CD4-positive, alpha-beta T cell (primary cell): Measurements from ENCODE around the gene NDUFA7. TPM values are rescaled to one million over a fixed set of nuclear protein-coding genes. Genes with fewer than 3 reads are reported as not detected.

Experiments
- ATAC-seq: fragments of 200-7000 bp; cut with Tn5 transposase; one replicate; pipeline ENCODE4 v1.10.0; 2022; ENCODE audit warnings: mild to moderate bottlenecking; ENCODE audit not compliant: poor library complexity
- CTCF ChIA-PET: fragments of 350-600 bp; sonication (Branson Sonifier 250); formaldehyde crosslinking; loops from one replicate; lab custom pipeline; 2021; ENCODE audit warnings: antibody characterized with exemption, inconsistent platforms; lab: Charles Lee
- POLR2A ChIA-PET: fragments of 350-600 bp; sonication (Branson Sonifier 250); formaldehyde crosslinking; loops from one replicate; lab custom pipeline; 2021; ENCODE audit warnings: antibody characterized with exemption, inconsistent platforms; lab: Charles Lee
- DNase-seq, 14 experiments: peaks; one replicate each; pipeline ENCODE4 v3.0.0-alpha.2; 2013 to 2020; ENCODE audit warnings: mixed read lengths in 2 of 14
- H3K27ac ChIP-seq, 2 donors: one replicate each; pipeline versions ENCODE4 v1.5.1 to v1.7.0; 2013; ENCODE audit warnings: low read length in 2 of 2, low read depth in 1 of 2, mild to moderate bottlenecking in 1 of 2
- H3K27me3 ChIP-seq, 2 experiments: 1 replicate in 1 of 2; 2 replicates in 1 of 2; pipeline versions ENCODE4 v1.6.1 to v1.7.0; 2013; ENCODE audit warnings: low read length in 2 of 2, control low read depth in 1 of 2, mild to moderate bottlenecking in 1 of 2, moderate library complexity in 1 of 2; ENCODE audit not compliant: insufficient read depth in 2 of 2, control insufficient read depth in 1 of 2
- H3K36me3 ChIP-seq: one replicate; pipeline ENCODE4 v1.6.1; 2013; ENCODE audit warnings: low read length, control low read depth; ENCODE audit not compliant: insufficient read depth
- H3K4me1 ChIP-seq: one replicate; pipeline ENCODE4 v1.6.1; 2013; ENCODE audit warnings: low read length, control low read depth; ENCODE audit not compliant: insufficient read depth
- H3K4me3 ChIP-seq: one replicate; pipeline ENCODE4 v1.5.1; 2013; ENCODE audit warnings: mild to moderate bottlenecking, low read length, moderate library complexity
- H3K9me3 ChIP-seq, 2 experiments: 1 replicate in 1 of 2; 2 replicates in 1 of 2; pipeline versions ENCODE4 v1.6.1 to v1.7.0; 2013; ENCODE audit warnings: low read length in 2 of 2, mild to moderate bottlenecking in 2 of 2, control low read depth in 1 of 2, moderate library complexity in 1 of 2; ENCODE audit not compliant: control insufficient read depth in 1 of 2, insufficient read depth in 1 of 2
- H3K27ac Mint-ChIP-seq: one replicate; pipeline ENCODE4 v1.8.0; 2020; ENCODE audit warnings: mixed read lengths
- H3K27me3 Mint-ChIP-seq: one replicate; pipeline ENCODE4 v1.8.0; 2021; ENCODE audit warnings: mixed read lengths
- H3K36me3 Mint-ChIP-seq: one replicate; pipeline ENCODE4 v1.8.0; 2021; ENCODE audit warnings: low read depth, mixed read lengths
- H3K4me1 Mint-ChIP-seq: one replicate; pipeline ENCODE4 v1.8.0; 2021; ENCODE audit warnings: low read depth, mixed read lengths
- H3K4me3 Mint-ChIP-seq: one replicate; pipeline ENCODE4 v1.8.0; 2020; ENCODE audit warnings: mild to moderate bottlenecking, mixed read lengths
- H3K9me3 Mint-ChIP-seq: one replicate; pipeline ENCODE4 v1.8.0; 2020; ENCODE audit warnings: mixed read lengths
- CTCF ChIP-seq: fragments of 200-600 bp; IDR thresholded peaks from one replicate; pipeline ENCODE4 v1.8.0; 2022; ENCODE audit warnings: antibody characterized with exemption, mild to moderate bottlenecking
- intact Hi-C, 2 experiments: fragments of 100-400 bp; cut with DNase I in 1 of 2; cut with micrococcal nuclease in 1 of 2; formaldehyde crosslinking; loops; one replicate each; pipeline versions ENCODE4 v1.15.1 to v1.9.0; 2023 to 2025; cut with DNase I, micrococcal nuclease
- total RNA-seq, 174 experiments: library from RNA in 2 of 174; stranded (reverse) in 2 of 174; gene quantifications; one replicate each; pipeline ENCODE4 v1.2.3 and lab custom pipeline; 2021 to 2026

Gene NDUFA7
- total RNA-seq, 2 experiments from 2014 or later: 42.0 to 42.7 TPM

GRCh38 chr19:8363803-8364771 is 42.9 kb upstream of the NDUFA7 start, which contains the start of gene ANGPTL4:
TSS of gene ANGPTL4 (plus strand) at chr19:8364155. CDS start at chr19:8364322, 167 bp downstream.
- Histone ChIP-seq H3K4me3 (peak within 1 kb of the TSS; percentile 44), H3K4me1 (peaks cover 18% of the 10 kb centered on the region), H3K36me3 (no peaks in the 10 kb centered on the region), H3K27ac (no peak within 1 kb of the TSS), H3K27me3 (peaks cover 37 to 41% of the 10 kb centered on the region in 2 experiments), H3K9me3 (peaks cover 0 to 4% of the 10 kb centered on the region in 2 experiments)
- ATAC-seq (peak; percentile 56), DNase-seq (peak in 10 of 14 experiments; percentile 5 to 63 (median 37))
- Mint-ChIP-seq H3K27me3 (peaks cover 64% of the 10 kb centered on the region), H3K9me3 (no peaks in the 10 kb centered on the region), H3K4me3 (peak within 1 kb of the TSS; percentile 51), H3K27ac (no peak within 1 kb of the TSS), H3K4me1 (peaks cover 13% of the 10 kb centered on the region), H3K36me3 (no peaks in the 10 kb centered on the region)
- TF ChIP-seq CTCF: no peak
- intact Hi-C loops: no loop called here
- POLR2A ChIA-PET: interaction anchor here (1.2 kb wide), 1 partner anchor 49 kb away, joined by 3 read pairs; the partner anchor contains the start of gene MARCHF2
- CTCF ChIA-PET: interaction anchor here (1.0 kb wide), 1 partner anchor 10 kb away, joined by 3 read pairs; no protein-coding TSS in a partner anchor

DNA sequence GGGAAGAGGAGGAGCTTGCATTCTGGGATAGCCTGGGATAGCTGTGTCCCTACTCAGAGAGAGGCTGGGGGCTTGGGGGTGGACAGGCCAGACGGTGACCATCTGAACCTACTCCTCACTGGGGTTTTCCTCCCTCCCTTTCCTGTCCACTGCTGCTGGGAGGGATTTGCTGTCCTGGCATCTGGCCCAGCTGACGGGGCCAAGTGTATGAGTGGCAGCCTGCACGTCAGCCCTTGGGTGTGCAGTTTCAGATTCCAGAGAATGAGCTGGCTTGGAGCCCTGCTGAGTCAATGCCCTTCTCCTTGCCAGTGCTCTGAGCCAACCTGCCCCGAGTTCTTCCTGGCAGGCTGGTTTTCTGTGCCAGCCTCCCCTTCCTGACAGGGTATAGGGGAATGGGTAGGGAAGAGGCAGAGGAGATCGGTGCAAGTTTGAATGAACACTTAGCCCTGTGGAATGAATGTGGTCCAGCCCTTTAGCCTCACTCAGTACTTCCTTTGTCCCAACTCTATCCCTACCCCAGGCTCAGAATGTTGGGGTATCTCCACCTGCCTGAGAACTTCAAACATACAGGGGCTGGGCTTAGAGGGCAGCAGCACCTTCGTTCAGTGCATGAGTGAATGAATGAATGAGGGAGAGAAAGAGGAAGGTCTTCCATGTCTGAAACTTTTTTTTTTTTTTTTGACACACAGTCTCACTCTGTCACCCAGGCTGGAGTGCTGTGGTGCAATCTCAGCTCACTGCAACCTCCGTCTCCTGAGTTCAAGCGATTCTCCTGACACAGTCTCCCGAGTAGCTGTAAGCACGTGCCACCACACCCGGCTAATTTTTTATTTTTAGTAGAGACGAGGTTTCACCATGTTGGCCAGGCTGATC is 41.0 kb upstream of the NDUFA7 start:
- DNase-seq (peak in 1 of 14 experiments; percentile 48), ATAC-seq (no peak)
- Histone ChIP-seq H3K27ac (no peak overlapping the region), H3K9me3 (peaks cover 0 to 4% of the 10 kb centered on the region in 2 experiments), H3K4me3 (no peak overlapping the region), H3K4me1 (peaks cover 18% of the 10 kb centered on the region), H3K36me3 (no peaks in the 10 kb centered on the region), H3K27me3 (peaks cover 26 to 33% of the 10 kb centered on the region in 2 experiments)
- intact Hi-C loops: no loop called here
- POLR2A ChIA-PET: no interaction called here
- CTCF ChIA-PET: no interaction called here
- Mint-ChIP-seq H3K27me3 (peaks cover 46% of the 10 kb centered on the region), H3K36me3 (no peaks in the 10 kb centered on the region), H3K4me3 (no peak overlapping the region), H3K4me1 (peaks cover 13% of the 10 kb centered on the region), H3K27ac (no peak overlapping the region), H3K9me3 (no peaks in the 10 kb centered on the region)
- TF ChIP-seq CTCF: no peak

GRCh38 chr19:8360196-8360595 is 39.0 kb upstream of the NDUFA7 start:
- no peak overlapping the region for H3K4me3 Mint-ChIP-seq
- ChIA-PET CTCF (no interaction called here), POLR2A (no interaction called here)
- H3K27ac ChIP-seq: no peak overlapping the region
- no peak overlapping the region for H3K4me3 ChIP-seq
- DNase-seq (no peak), ATAC-seq (no peak)
- H3K27me3 ChIP-seq: peaks cover 14 to 23% of the 10 kb centered on the region in 2 experiments
- peaks cover 13% of the 10 kb centered on the region for H3K4me1 Mint-ChIP-seq
- peaks cover 27% of the 10 kb centered on the region for H3K27me3 Mint-ChIP-seq
- no peaks in the 10 kb centered on the region for H3K36me3 ChIP-seq
- intact Hi-C loops: no loop called here
- H3K36me3 Mint-ChIP-seq: no peaks in the 10 kb centered on the region
- H3K4me1 ChIP-seq: peaks cover 18% of the 10 kb centered on the region
- H3K9me3 ChIP-seq: peaks cover 0 to 4% of the 10 kb centered on the region in 2 experiments
- no peak for TF ChIP-seq CTCF
- no peaks in the 10 kb centered on the region for H3K9me3 Mint-ChIP-seq
- no peak overlapping the region for H3K27ac Mint-ChIP-seq
